Upper lobe of left lung (tissue), 6 donors: Measurements from ENCODE around the gene EPC1. TPM values are rescaled to one million over a fixed set of nuclear protein-coding genes. Genes with fewer than 3 reads are reported as not detected.
A peak's percentile ranks its signal among the peaks of the same experiment; 100 is the strongest.

Experiments used
- ATAC-seq, 2 donors: fragments of 200-7000 bp; cut with Tn5 transposase; one replicate each; pipeline ENCODE4 v1.9.1; 2022; ENCODE audit warnings: mild to moderate bottlenecking in 2 of 2, moderate library complexity in 2 of 2; ENCODE audit not compliant: low FRiP score in 2 of 2
- DNase-seq, 2 donors: peaks; one replicate each; pipeline ENCODE4 v3.0.0-alpha.2; 2019 to 2020
- H3K27ac ChIP-seq, 4 donors: fragments of 200-600 bp; sonication (generic); one replicate each; pipeline ENCODE4 v1.5.1; 2016 to 2019
- H3K27me3 ChIP-seq, 4 donors: fragments of 200-600 bp; sonication (generic); one replicate each; pipeline ENCODE4 v1.5.1; 2017 to 2019
- H3K36me3 ChIP-seq, 4 donors: fragments of 200-600 bp; sonication (generic); one replicate each; pipeline ENCODE4 v1.5.1; 2016 to 2019
- H3K4me1 ChIP-seq, 4 donors: fragments of 200-600 bp; sonication (generic); one replicate each; pipeline ENCODE4 v1.5.1; 2018 to 2019
- H3K4me3 ChIP-seq, 4 donors: fragments of 200-600 bp; sonication (generic); one replicate each; pipeline ENCODE4 v1.5.1; 2017 to 2019; ENCODE audit warnings: mild to moderate bottlenecking in 2 of 4, moderate library complexity in 1 of 4
- H3K9me3 ChIP-seq, 4 donors: fragments of 200-600 bp; sonication (generic); one replicate each; pipeline ENCODE4 v1.5.1; 2018 to 2019
- EP300 ChIP-seq, 4 donors: sonication (generic); formaldehyde crosslinking; IDR thresholded peaks; one replicate each; pipeline ENCODE4 v1.5.1; 2017; ENCODE audit warnings: antibody characterized with exemption in 4 of 4, control low read depth in 2 of 4
- POLR2A ChIP-seq, 4 donors: fragments of 450-650 bp; IDR thresholded peaks; one replicate each; pipeline ENCODE4 v1.5.1; 2016 to 2017; ENCODE audit warnings: antibody characterized with exemption in 4 of 4, mild to moderate bottlenecking in 2 of 4
- POLR2AphosphoS5 ChIP-seq, 2 donors: sonication (generic); formaldehyde crosslinking; IDR thresholded peaks; one replicate each; pipeline ENCODE4 v1.5.1; 2017; ENCODE audit warnings: antibody characterized with exemption in 2 of 2
- whole genome bisulfite sequencing, 2 donors: methylation state at CpG; one replicate each; pipeline ENCODE4 v1.1.5; 2017 to 2018; 5-methylcytosine and 5-hydroxymethylcytosine counted together
- total RNA-seq, 6 donors: library from RNA; depleted of rRNA in 4 of 6; stranded (reverse); fragments of >200 nt in 4 of 6; gene quantifications; one replicate each; pipeline versions ENCODE4 v1.1.0 to v1.2.1, GENCODE V29; 2016 to 2021
- TF ChIP-seq, protein P1 (sequence below), 6 experiments: fragments of 450-650 bp in 4 of 6; fragments of 200-600 bp in 2 of 6; sonication (generic) in 2 of 6; IDR thresholded peaks; one replicate each; pipeline ENCODE4 v1.5.1; 2016 to 2019; ENCODE audit warnings: antibody characterized with exemption in 6 of 6
- donor health status: DM: no; HTN: no; CAD: no; lungs with moderate emphysema.
- donor health status: DM: no; HTN: yes; CAD: no; lungs with severe emphysema.

EPC1 gene
- total RNA-seq, 6 donors from 2014 or later = 26.2 to 82.8 (median 36.7) TPM

- Histone ChIP-seq H3K4me3 (no peak overlapping the region), H3K36me3 (peaks cover 0 to 19% (median 0%) of the 10 kb centered on the region in 4 donors), H3K4me1 (peaks cover 77 to 84% (median 81%) of the 10 kb centered on the region in 4 donors), H3K9me3 (no peaks in the 10 kb centered on the region), H3K27ac (peak overlapping the region in 1 of 4 donors; percentile 16), H3K27me3 (no peaks in the 10 kb centered on the region)
- 45 to 56% methylated on average over 4 of the region's 4 CpGs for WGBS, 2 donors
- no peak for DNase-seq
- ATAC-seq = no peak
- TF ChIP-seq, protein P1, sequence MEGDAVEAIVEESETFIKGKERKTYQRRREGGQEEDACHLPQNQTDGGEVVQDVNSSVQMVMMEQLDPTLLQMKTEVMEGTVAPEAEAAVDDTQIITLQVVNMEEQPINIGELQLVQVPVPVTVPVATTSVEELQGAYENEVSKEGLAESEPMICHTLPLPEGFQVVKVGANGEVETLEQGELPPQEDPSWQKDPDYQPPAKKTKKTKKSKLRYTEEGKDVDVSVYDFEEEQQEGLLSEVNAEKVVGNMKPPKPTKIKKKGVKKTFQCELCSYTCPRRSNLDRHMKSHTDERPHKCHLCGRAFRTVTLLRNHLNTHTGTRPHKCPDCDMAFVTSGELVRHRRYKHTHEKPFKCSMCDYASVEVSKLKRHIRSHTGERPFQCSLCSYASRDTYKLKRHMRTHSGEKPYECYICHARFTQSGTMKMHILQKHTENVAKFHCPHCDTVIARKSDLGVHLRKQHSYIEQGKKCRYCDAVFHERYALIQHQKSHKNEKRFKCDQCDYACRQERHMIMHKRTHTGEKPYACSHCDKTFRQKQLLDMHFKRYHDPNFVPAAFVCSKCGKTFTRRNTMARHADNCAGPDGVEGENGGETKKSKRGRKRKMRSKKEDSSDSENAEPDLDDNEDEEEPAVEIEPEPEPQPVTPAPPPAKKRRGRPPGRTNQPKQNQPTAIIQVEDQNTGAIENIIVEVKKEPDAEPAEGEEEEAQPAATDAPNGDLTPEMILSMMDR (IDR thresholded peaks at IDR 0.05) = no peak
- TF ChIP-seq POLR2A (IDR thresholded peaks at IDR 0.05) (no peak), POLR2AphosphoS5 (IDR thresholded peaks at IDR 0.05) (no peak), EP300 (IDR thresholded peaks at IDR 0.05) (no peak)
Observed at GRCh38 chr10:32340596-32341180, 6.3 kb downstream of the EPC1 start.

GRCh38 chr10:32338262-32338661 lies 8.7 kb downstream of the EPC1 start:
- H3K9me3 ChIP-seq = no peaks in the 10 kb centered on the region
- no peaks in the 10 kb centered on the region for H3K27me3 ChIP-seq
- peaks cover 76 to 87% (median 82%) of the 10 kb centered on the region in 4 donors for H3K4me1 ChIP-seq
- TF ChIP-seq POLR2AphosphoS5 (IDR thresholded peaks at IDR 0.05) (no peak), EP300 (IDR thresholded peaks at IDR 0.05) (no peak)
- TF ChIP-seq, protein P1 (IDR thresholded peaks at IDR 0.05) = no peak
- ATAC-seq (no peak), DNase-seq (no peak)
- H3K36me3 ChIP-seq = peaks cover 0 to 5% (median 0%) of the 10 kb centered on the region in 4 donors
- H3K27ac ChIP-seq = peak overlapping the region in 1 of 4 donors; percentile 1
- 95 to 98% methylated on average over 3 of the region's 3 CpGs for WGBS, 2 donors
- H3K4me3 ChIP-seq = no peak overlapping the region

DNA sequence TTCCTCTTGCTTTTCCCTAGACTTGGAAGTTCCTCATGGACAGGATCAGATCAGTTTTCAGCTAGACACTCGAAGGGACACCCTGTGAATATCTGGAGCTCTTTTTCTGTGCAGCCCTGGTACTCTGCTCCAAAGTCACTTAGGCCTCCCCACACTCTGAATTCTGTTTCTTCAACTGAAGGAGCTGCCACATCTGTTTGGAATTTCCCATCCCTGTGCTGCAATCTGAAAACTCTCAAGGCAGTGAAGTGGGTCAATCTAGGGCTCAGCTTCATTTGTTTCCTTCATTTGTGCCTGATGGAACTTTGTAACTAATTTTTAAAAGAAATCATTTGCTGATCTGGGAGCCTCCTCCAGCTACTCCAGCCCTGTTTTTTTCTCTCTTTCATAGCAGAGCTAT lies 9.6 kb downstream of the EPC1 start:
- Histone ChIP-seq H3K4me3 (no peak overlapping the region), H3K36me3 (no peaks in the 10 kb centered on the region), H3K27me3 (no peaks in the 10 kb centered on the region), H3K4me1 (peaks cover 78 to 88% (median 84%) of the 10 kb centered on the region in 4 donors), H3K9me3 (no peaks in the 10 kb centered on the region), H3K27ac (peak overlapping the region in 1 of 4 donors; percentile 18)
- 64 to 80% methylated on average over 1 of the region's 1 CpG for WGBS, 2 donors
- ATAC-seq (peak in 1 of 2 donors; percentile 37), DNase-seq (peak in 1 of 2 donors; percentile 39)
- TF ChIP-seq EP300 (IDR thresholded peaks at IDR 0.05) (no peak), POLR2A (IDR thresholded peaks at IDR 0.05) (no peak), POLR2AphosphoS5 (IDR thresholded peaks at IDR 0.05) (no peak)
- TF ChIP-seq, protein P1 (IDR thresholded peaks at IDR 0.05) = no peak

- Histone ChIP-seq H3K4me1 (peaks cover 75 to 85% (median 79%) of the 10 kb centered on the region in 4 donors), H3K4me3 (no peak overlapping the region), H3K36me3 (no peaks in the 10 kb centered on the region), H3K27me3 (no peaks in the 10 kb centered on the region), H3K27ac (no peak overlapping the region), H3K9me3 (no peaks in the 10 kb centered on the region)
- WGBS, 2 donors = 88 to 95% methylated on average over 3 of the region's 3 CpGs
- DNase-seq (no peak), ATAC-seq (no peak)
- TF ChIP-seq POLR2AphosphoS5 (IDR thresholded peaks at IDR 0.05) (no peak), EP300 (IDR thresholded peaks at IDR 0.05) (no peak), POLR2A (IDR thresholded peaks at IDR 0.05) (no peak)
- TF ChIP-seq, protein P1 (IDR thresholded peaks at IDR 0.05) = no peak
Observed at GRCh38 chr10:32333849-32334248, 13.1 kb downstream of the EPC1 start.

DNA sequence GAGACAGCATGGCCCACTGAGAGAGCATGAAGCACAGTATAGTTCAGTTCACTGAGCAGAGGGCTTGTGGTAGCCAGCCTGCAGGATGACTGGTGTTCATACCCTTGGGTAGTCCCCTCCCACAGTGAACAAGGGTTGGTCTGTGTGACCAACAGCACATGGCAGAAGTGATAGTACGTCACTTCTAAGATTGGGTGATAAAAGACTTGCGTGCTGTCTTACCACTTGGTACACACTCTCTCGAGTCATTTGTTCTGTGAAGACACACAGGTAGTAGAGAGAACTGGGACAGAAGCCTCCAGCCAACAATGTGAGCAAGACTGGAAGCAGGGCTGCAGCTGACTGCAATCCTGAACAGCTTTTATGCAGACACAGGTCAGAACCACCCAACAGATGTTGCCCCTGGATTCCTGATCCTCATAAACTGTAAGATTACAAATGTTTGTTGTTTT lies 14.6 kb downstream of the EPC1 start:
- Histone ChIP-seq H3K4me1 (peaks cover 76 to 85% (median 81%) of the 10 kb centered on the region in 4 donors), H3K4me3 (no peak overlapping the region), H3K27me3 (no peaks in the 10 kb centered on the region), H3K9me3 (no peaks in the 10 kb centered on the region), H3K27ac (peak overlapping the region in 2 of 4 donors; percentile 9), H3K36me3 (no peaks in the 10 kb centered on the region)
- DNase-seq (peak in 1 of 2 donors; percentile 36), ATAC-seq (peak; percentile 68 to 78)
- TF ChIP-seq, protein P1 (IDR thresholded peaks at IDR 0.05) = no peak
- TF ChIP-seq POLR2AphosphoS5 (IDR thresholded peaks at IDR 0.05) (peak in 1 of 2 donors; percentile 53), POLR2A (IDR thresholded peaks at IDR 0.05) (no peak), EP300 (IDR thresholded peaks at IDR 0.05) (no peak)
- 29 to 39% methylated on average over 3 of the region's 3 CpGs for WGBS, 2 donors
